Right cardiac atrium (tissue), 5 donors: ENCODE results near the gene RGS11. TPM values are rescaled to one million over a fixed set of nuclear protein-coding genes. Genes with fewer than 3 reads are reported as not detected.
A peak's percentile ranks its signal among the peaks of the same experiment; 100 is the strongest.
"Not testable (repeated sequence)": the region's sequence is repeated elsewhere in the genome, so short reads cannot be mapped to it uniquely, and the experiment has no call there.

Source experiments
- ATAC-seq, 2 donors: fragments of 200-7000 bp; cut with Tn5 transposase; one replicate each; pipeline versions ENCODE4 v1.8.0 to v1.9.1; 2020; ENCODE audit warnings: moderate library complexity in 2 of 2, mild to moderate bottlenecking in 1 of 2
- DNase-seq, 3 donors: peaks; one replicate each; pipeline ENCODE4 v3.0.0-alpha.2; 2020
- H3K27ac ChIP-seq: one replicate; pipeline ENCODE4 v1.5.1; 2013; ENCODE audit warnings: mild to moderate bottlenecking, low read length, control low read depth, moderate library complexity
- H3K27me3 ChIP-seq: one replicate; pipeline ENCODE4 v1.6.1; 2013; ENCODE audit not compliant: control insufficient read depth, insufficient read depth
- H3K4me1 ChIP-seq: one replicate; pipeline ENCODE4 v1.6.1; 2013; ENCODE audit warnings: low read length; ENCODE audit not compliant: control insufficient read depth, insufficient read depth
- H3K4me3 ChIP-seq: one replicate; pipeline ENCODE4 v1.5.1; 2013; ENCODE audit warnings: low read length, control low read depth
- H3K9me3 ChIP-seq: one replicate; pipeline ENCODE4 v1.6.1; 2013; ENCODE audit warnings: low read length; ENCODE audit not compliant: control insufficient read depth
- WGBS: extraction: QIAGEN DNeasy Blood & Tissue Kit; methylation state at CpG from one replicate; pipeline ENCODE4 v1.1.7; 2013; 5-methylcytosine and 5-hydroxymethylcytosine counted together
- intact Hi-C, 4 donors: fragments of 100-400 bp; cut with DNase I; formaldehyde crosslinking; loops; one replicate each; pipeline versions ENCODE4 v1.11.0 to v1.14.0; 2022 to 2023
- polyA plus RNA-seq: library from polyadenylated mRNA; stranded (reverse); fragments of 200-250 nt; gene quantifications from one replicate; pipeline ENCODE4 v1.2.3, GENCODE V29; 2013
- total RNA-seq, 4 donors: library from RNA; stranded (reverse); fragmentation: NEBNext Ultra II Directional; extraction: Animal tissue kit (Norgen Biotek cat#: 25700); gene quantifications; one replicate each; pipeline ENCODE4 v1.2.1, GENCODE V29; 2021
- donor health status: healthy with polysubstance abuse.
- donor health status: DM: no; HTN: yes; CAD: no.
- donor health status: DM: no; HTN: no; CAD: no.
- donor health status: DM: no; HTN: yes; CAD: no; lungs with severe emphysema.
- donor health status: DM: yes; HTN: yes; CAD: no.

RGS11 gene
- total and polyA plus RNA-seq, 5 donors, result 11.6 to 23.8 (median 15.5) TPM

DNA sequence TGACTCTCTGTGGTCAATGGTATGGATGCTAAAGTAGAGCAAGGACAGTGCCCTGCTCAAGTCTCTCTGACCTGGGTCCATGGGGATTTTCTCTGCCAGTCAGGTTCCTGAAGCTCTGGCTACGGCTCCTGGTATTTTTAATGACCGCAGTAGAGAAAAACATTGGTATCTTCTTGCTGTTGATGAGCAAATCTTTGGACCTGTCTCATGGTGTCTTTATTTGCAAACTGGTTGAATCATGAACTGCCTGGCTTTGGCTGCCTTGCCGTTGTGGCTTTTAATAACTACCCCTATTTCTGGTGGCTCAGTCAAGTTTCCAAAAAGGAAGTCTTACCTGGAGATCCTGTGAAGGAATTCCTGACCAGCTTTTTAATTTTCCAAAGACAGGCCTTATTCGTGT, 32.4 kb downstream of the RGS11 start:
- no peak overlapping the region for H3K4me3 ChIP-seq
- peak overlapping the region; percentile 27 for H3K27ac ChIP-seq
- 74% methylated on average over 4 of the region's 4 CpGs for WGBS

GRCh38 chr16:242281-242680, 33.5 kb downstream of the RGS11 start:
- Histone ChIP-seq H3K4me3 (no peak overlapping the region), H3K27me3 (no peaks in the 10 kb centered on the region), H3K9me3 (no peaks in the 10 kb centered on the region), H3K4me1 (peaks cover 6% of the 10 kb centered on the region), H3K27ac (peak overlapping the region; percentile 48)
- peak in 1 of 3 donors; percentile 17 for DNase-seq
- ATAC-seq, result peak in 1 of 2 donors; percentile 3
- intact Hi-C loops, result no loop called here
- WGBS, result 85% methylated on average over 10 of the region's 10 CpGs

More for the DNA sequence above, 32.4 kb downstream of the RGS11 start:
- ATAC-seq (no peak), DNase-seq (no peak)
- Histone ChIP-seq H3K4me1 (peaks cover 6% of the 10 kb centered on the region), H3K9me3 (no peaks in the 10 kb centered on the region), H3K27me3 (no peaks in the 10 kb centered on the region)
- intact Hi-C loops, result no loop called here

GRCh38 chr16:240559-240958, 35.2 kb downstream of the RGS11 start:
- intact Hi-C loops, result no loop called here
- Histone ChIP-seq H3K27ac (peak overlapping the region; percentile 32), H3K27me3 (no peaks in the 10 kb centered on the region), H3K4me3 (no peak overlapping the region), H3K9me3 (no peaks in the 10 kb centered on the region), H3K4me1 (peaks cover 6% of the 10 kb centered on the region)
- ATAC-seq (no peak), DNase-seq (peak in 1 of 3 donors; percentile 14)
- WGBS, result 93% methylated on average over 8 of the region's 8 CpGs

GRCh38 chr16:239948-240277, 35.8 kb downstream of the RGS11 start:
- ATAC-seq (no peak), DNase-seq (peak in 1 of 3 donors; percentile 4)
- 63% methylated on average over 3 of the region's 3 CpGs for WGBS
- intact Hi-C loops, result loop anchor here in 2 of 4 donors (5.0 to 10.0 kb wide), 2 partner anchors 112 to 115 kb away; partner anchors contain the start of gene AXIN1 (in 2 of the 2)
- peaks cover 6% of the 10 kb centered on the region for H3K4me1 ChIP-seq
- no peak overlapping the region for H3K4me3 ChIP-seq
- H3K9me3 ChIP-seq, result no peaks in the 10 kb centered on the region
- H3K27me3 ChIP-seq, result no peaks in the 10 kb centered on the region
- peak overlapping the region; percentile 74 for H3K27ac ChIP-seq

DNA sequence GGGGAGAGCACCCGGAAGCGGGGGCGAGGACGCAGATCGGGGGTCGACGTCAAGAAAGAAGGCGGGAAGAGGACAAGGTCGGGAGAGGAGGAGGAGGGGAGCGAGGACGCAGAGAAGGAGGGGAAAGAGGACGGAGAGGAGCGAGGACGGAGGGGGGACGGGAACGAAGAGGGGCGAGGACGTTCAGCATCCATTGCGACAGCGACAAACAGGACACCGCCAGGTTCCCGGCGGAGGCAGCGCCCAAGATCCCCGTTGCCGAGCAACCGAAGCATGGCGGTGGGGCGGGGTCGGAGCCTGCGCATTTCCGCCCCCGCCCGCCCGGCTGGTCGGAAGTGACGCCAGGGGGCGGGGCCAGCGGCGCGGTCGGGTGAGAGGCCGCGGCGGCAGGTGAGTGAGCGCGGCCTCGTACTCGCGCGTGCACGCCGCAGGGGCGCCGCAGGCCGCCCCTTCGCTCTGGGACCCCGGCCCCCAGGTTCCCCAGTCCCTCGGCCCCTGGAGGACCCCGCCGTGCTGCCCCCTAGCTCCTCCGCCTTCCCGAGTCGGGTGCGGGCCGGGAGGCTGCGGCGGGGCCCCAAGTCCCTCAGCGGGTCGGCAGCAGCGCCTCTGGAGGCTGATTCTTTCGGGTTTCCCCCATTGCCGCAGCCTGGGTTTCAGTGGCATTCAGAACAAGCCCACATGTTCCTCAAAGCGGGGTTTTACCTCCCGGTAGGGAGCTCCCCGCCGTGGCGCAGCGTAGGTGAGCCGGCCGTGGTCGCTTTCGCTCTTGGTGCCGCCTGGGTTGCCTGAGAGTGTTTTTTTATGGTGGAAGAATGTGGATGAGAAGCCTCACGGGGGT, 41.1 kb downstream of the RGS11 start, which contains the start of gene FAM234A:
Gene FAM234A (plus strand): TSS at position 354 of the 838 bp plus-strand sequence. CDS start 19,593 bp downstream, outside the sequence.
- ATAC-seq (peak; percentile 95 to 96), DNase-seq (peak; percentile 96 to 98 (median 97))
- WGBS, result under 1% methylated on average over 85 of the region's 85 CpGs
- Histone ChIP-seq H3K4me3 (peak within 1 kb of the TSS; percentile 81), H3K4me1 (no peaks in the 10 kb centered on the region), H3K27ac (peak within 1 kb of the TSS; percentile 90), H3K9me3 (no peaks in the 10 kb centered on the region), H3K27me3 (no peaks in the 10 kb centered on the region)
- intact Hi-C loops, result loop anchor here in 2 of 4 donors (5.0 to 10.0 kb wide), 2 partner anchors 118 to 120 kb away; partner anchors contain the start of gene AXIN1 (in 2 of the 2)

DNA sequence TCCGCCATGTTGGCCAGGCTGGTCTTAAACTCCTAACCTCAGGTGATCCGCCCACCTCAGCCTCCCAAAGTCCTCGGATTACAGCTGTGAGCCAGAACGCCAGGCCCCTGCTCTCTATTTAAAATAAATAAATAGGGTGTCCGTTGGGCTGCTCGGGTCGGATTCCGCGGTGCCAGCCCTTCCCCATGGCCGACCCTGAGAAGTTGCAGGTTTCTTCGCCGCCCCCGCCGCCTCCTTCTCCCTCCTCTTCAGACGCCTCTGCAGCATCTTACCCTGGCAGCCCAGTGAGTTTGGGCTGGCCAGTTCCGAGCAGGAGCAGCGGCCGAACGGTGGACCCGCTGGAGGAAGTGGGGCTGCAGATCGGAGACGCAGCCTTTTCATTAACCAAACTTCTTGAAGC, 44.8 kb downstream of the RGS11 start:
- Histone ChIP-seq H3K4me1 (peaks cover 2% of the 10 kb centered on the region), H3K27ac (no peak overlapping the region), H3K4me3 (no peak overlapping the region), H3K27me3 (no peaks in the 10 kb centered on the region), H3K9me3 (no peaks in the 10 kb centered on the region)
- intact Hi-C loops, result loop anchor here in 1 of 4 donors (10.0 kb wide), 1 partner anchor 124 kb away; the partner anchor contains the start of gene AXIN1
- no peak for DNase-seq
- ATAC-seq, result no peak
- WGBS, result 75% methylated on average over 22 of the region's 22 CpGs

GRCh38 chr16:230351-230750, 45.4 kb downstream of the RGS11 start:
- not testable (repeated sequence) for DNase-seq, H3K9me3 ChIP-seq, H3K4me1 ChIP-seq, H3K4me3 ChIP-seq, H3K27ac ChIP-seq, H3K27me3 ChIP-seq, ATAC-seq
- WGBS, result 95% methylated on average over 18 of the region's 18 CpGs
- intact Hi-C loops, result loop anchor here in 1 of 4 donors (10.0 kb wide), 1 partner anchor 124 kb away; the partner anchor contains the start of gene AXIN1

DNA sequence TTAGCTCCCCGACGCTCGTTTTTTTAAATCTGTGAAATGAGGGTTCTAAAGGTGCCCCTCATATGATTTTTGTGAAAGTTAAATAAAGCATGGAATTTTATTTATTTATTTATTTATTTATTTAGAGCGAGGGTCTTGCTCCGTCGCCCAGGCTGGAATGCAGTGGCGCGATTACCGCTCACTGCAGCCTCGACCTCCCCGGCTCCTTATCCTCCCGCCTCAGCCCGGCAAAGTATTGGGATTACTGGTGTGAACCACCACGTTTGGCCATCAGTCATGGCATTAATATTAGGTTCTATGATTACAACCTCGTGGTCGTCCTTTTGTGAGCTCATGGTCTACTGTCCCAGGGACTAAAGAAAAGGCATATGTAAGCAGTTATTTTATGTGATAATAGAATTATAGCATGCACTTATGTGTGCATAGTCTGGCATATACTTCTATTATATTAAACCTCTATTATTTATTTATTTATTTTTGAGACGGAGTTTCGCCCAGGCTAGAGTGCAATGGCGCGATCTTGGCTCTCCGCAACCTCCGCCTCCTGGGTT, 45.9 kb downstream of the RGS11 start:
- Histone ChIP-seq H3K4me1 (peaks cover 2% of the 10 kb centered on the region), H3K27ac (no peak overlapping the region), H3K9me3 (no peaks in the 10 kb centered on the region), H3K27me3 (no peaks in the 10 kb centered on the region), H3K4me3 (peak overlapping the region; percentile 94)
- intact Hi-C loops, result loop anchor here in 1 of 4 donors (10.0 kb wide), 1 partner anchor 125 kb away; the partner anchor contains the start of gene AXIN1
- DNase-seq (no peak), ATAC-seq (no peak)
- WGBS, result 82% methylated on average over 22 of the region's 22 CpGs

- 1% methylated on average over 88 of the region's 88 CpGs for WGBS
- ATAC-seq (peak; percentile 97), DNase-seq (peak; percentile 90 to 96 (median 95))
- H3K4me3 ChIP-seq, result peak within 1 kb of the TSS; percentile 94
- H3K27me3 ChIP-seq, result no peaks in the 10 kb centered on the region
- intact Hi-C loops, result no loop called here
- no peaks in the 10 kb centered on the region for H3K9me3 ChIP-seq
- H3K4me1 ChIP-seq, result peaks cover 2% of the 10 kb centered on the region
- H3K27ac ChIP-seq, result peak within 1 kb of the TSS; percentile 97
Measured at GRCh38 chr16:228852-229730, 46.7 kb downstream of the RGS11 start, which contains the start of gene LUC7L. Gene LUC7L (minus strand): TSS chr16:229449. CDS start chr16:229339, 110 bp downstream.

DNA sequence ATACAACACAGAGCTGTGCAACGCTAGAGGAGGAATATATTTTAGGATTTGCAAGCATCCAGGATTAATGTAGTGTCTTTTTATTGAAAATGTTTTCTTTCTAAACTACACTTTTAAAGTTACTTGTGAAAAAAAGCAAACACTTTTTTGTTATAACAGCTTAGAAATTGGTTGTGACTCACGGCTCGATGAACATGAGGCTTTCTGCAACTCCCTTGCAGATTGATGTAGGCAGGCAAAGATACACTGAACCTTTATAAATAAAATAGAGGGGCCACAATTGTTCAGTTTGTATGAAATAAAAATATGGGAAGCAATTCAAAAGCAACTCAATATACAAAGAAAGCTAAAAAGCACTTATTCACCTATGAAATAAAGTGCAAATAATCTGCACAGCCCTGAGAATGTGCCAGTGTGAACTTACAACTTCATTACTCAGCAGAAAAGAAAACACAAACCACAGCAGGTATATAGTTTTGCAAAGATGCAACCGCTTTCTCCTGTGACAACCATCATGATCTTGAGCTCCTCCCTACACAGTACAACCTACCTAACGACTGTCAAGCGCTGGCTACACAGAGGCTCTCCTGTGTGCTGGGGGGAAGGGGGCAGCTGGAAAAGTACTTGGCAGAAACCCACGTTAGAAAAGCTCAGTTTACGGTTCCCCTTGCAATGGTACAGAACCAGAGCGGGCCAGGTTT, 47.4 kb downstream of the RGS11 start:
- 18% methylated on average over 9 of the region's 9 CpGs for WGBS
- H3K4me1 ChIP-seq, result peaks cover 2% of the 10 kb centered on the region
- H3K27ac ChIP-seq, result peak overlapping the region; percentile 97
- no peaks in the 10 kb centered on the region for H3K9me3 ChIP-seq
- intact Hi-C loops, result no loop called here
- DNase-seq (no peak), ATAC-seq (peak; percentile 4 to 16)
- no peaks in the 10 kb centered on the region for H3K27me3 ChIP-seq
- peak overlapping the region; percentile 94 for H3K4me3 ChIP-seq
